Brain microvascular endothelial cell (primary cell): ENCODE data around the gene LCN6.

Source experiments
- DNase-seq: peaks from one replicate; pipeline ENCODE4 v3.0.0-alpha.2; 2020
- H3K27ac ChIP-seq: fragments of 250-450 bp; sonication (Bioruptor Pico); 2 replicates; pipeline ENCODE4 v1.5.1; 2020; ENCODE audit warnings: mild to moderate bottlenecking, moderate library complexity
- H3K27me3 ChIP-seq: fragments of 250-450 bp; sonication (Bioruptor Pico); replicated peaks from 2 replicates; pipeline ENCODE4 v1.5.1; 2020; ENCODE audit warnings: mild to moderate bottlenecking
- H3K36me3 ChIP-seq: fragments of 250-450 bp; sonication (Bioruptor Pico); replicated peaks from 2 replicates; pipeline ENCODE4 v1.5.1; 2020; ENCODE audit warnings: mild to moderate bottlenecking
- H3K4me3 ChIP-seq: 2 replicates; pipeline ENCODE4 v1.5.1; 2011; ENCODE audit warnings: low read depth, mild to moderate bottlenecking, control low read depth, low read length, moderate library complexity
- in situ Hi-C: cut with HindIII; loops from 2 replicates; pipeline ENCODE4 v1.10.0; 2017; ENCODE audit warnings: low sequenced_read_pairs, low pct_ligation_motif_present
- TF ChIP-seq, protein P1 (sequence below): IDR thresholded peaks from 2 replicates; pipeline ENCODE4 v1.5.1; 2011; ENCODE audit warnings: low read depth, mild to moderate bottlenecking, moderate library complexity, low read length, control low read depth, inconsistent platforms; ENCODE audit errors: missing control alignments

The LCN6 gene

DNA sequence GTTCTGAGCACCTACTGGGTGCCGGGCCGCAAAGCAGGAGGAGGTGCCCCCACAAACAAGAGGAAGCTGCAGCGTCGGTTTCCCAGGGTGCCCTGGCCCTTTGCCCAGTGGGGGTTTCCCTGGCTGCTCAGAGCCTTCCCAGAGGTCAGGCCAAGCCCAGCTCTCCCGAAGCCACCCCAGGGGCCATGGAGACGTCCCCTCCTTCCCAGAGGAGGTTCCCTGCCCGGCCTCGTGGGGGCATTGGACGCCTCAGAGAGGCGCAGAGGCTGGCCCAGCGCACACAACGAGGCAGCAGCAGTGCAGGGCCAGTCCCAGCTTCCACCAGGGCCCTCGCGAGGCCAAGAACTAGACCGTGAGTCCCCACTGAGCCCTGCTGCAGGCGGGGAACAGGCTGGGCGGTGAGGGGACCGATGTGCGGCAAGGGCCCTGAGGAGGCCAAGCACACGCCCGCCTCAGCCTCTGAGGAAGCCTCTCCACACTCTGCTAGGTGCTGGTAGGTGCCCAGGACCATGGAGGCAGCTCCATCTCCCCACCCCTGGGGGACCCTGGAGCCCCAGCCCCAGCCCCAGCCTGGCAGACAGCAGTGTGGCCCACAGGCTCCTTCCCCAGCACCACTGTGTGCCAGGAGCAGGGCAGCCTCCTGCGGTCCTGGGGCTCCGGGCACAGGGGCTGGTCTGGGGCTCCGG lies 29.0 kb downstream of the LCN6 start:
- no peak overlapping the region for H3K27ac ChIP-seq
- H3K36me3 ChIP-seq, result peaks cover 20% of the 10 kb centered on the region
- TF ChIP-seq, protein P1, sequence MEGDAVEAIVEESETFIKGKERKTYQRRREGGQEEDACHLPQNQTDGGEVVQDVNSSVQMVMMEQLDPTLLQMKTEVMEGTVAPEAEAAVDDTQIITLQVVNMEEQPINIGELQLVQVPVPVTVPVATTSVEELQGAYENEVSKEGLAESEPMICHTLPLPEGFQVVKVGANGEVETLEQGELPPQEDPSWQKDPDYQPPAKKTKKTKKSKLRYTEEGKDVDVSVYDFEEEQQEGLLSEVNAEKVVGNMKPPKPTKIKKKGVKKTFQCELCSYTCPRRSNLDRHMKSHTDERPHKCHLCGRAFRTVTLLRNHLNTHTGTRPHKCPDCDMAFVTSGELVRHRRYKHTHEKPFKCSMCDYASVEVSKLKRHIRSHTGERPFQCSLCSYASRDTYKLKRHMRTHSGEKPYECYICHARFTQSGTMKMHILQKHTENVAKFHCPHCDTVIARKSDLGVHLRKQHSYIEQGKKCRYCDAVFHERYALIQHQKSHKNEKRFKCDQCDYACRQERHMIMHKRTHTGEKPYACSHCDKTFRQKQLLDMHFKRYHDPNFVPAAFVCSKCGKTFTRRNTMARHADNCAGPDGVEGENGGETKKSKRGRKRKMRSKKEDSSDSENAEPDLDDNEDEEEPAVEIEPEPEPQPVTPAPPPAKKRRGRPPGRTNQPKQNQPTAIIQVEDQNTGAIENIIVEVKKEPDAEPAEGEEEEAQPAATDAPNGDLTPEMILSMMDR, result peak; percentile 8
- no peak overlapping the region for H3K4me3 ChIP-seq
- no peaks in the 10 kb centered on the region for H3K27me3 ChIP-seq
- no peak for DNase-seq
- in situ Hi-C loops, result no loop called here

- H3K27ac ChIP-seq, result no peak overlapping the region
- H3K4me3 ChIP-seq, result no peak overlapping the region
- peaks cover 12% of the 10 kb centered on the region for H3K36me3 ChIP-seq
- H3K27me3 ChIP-seq, result no peaks in the 10 kb centered on the region
- no peak for DNase-seq
- TF ChIP-seq, protein P1, result no peak
- in situ Hi-C loops, result no loop called here
These were observed 29.8 kb downstream of the LCN6 start for GRCh38 chr9:136718345-136719194.

DNA sequence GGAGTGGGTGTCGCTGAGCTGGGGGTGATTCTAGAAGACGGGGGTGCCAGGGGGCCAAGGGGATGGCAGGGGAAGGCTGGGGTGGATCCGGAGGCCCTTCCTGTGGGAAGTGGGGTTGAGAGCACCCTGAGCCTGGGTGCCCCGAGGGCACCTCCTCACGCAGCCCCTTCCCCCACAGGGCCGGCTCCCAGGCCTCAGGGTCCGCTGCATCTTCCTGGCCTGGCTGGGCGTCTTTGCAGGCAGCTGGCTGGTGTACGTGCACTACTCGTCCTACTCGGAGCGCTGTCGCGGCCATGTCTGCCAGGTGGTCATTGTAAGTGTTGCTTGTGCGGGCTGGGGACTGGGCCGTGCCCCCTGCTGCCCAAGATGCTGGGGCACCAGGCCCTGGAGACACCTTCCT lies 30.9 kb downstream of the LCN6 start:
- H3K36me3 ChIP-seq, result peaks cover under 1% of the 10 kb centered on the region
- no peak overlapping the region for H3K4me3 ChIP-seq
- no peaks in the 10 kb centered on the region for H3K27me3 ChIP-seq
- in situ Hi-C loops, result no loop called here
- no peak for DNase-seq
- H3K27ac ChIP-seq, result no peak overlapping the region
- TF ChIP-seq, protein P1, result no peak

DNA sequence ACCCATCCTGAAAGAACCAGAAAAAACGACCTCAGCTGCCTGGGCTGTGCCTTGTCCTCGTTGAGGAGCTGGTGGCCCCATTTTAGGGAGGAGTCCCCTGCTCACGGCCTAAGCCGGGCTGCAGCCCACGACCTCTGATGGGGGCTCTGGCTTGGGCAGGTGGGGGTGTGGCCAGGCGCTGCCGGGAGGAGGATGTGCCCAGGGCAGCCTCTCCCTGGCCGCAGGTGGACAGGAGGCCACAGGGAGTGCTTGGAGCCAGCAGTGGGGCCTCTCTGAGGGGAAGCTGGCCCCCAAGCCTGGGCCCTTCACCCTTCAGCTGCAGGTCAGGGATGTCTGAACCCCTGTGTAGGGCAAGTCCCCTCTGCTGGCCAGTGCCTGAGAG lies 33.4 kb downstream of the LCN6 start:
- TF ChIP-seq, protein P1, result no peak
- Histone ChIP-seq H3K27me3 (no peaks in the 10 kb centered on the region), H3K4me3 (no peak overlapping the region), H3K27ac (no peak overlapping the region), H3K36me3 (no peaks in the 10 kb centered on the region)
- DNase-seq, result no peak
- in situ Hi-C loops, result no loop called here

- H3K27ac ChIP-seq, result no peak overlapping the region
- in situ Hi-C loops, result no loop called here
- TF ChIP-seq, protein P1, result no peak
- no peaks in the 10 kb centered on the region for H3K36me3 ChIP-seq
- H3K27me3 ChIP-seq, result no peaks in the 10 kb centered on the region
- H3K4me3 ChIP-seq, result no peak overlapping the region
- no peak for DNase-seq
These were observed 34.0 kb downstream of the LCN6 start for GRCh38 chr9:136714096-136714892.
